Right atrium auricular region (tissue), 2 donors: ENCODE data around the gene RNF5. TPM values are rescaled to one million over a fixed set of nuclear protein-coding genes. Genes with fewer than 3 reads are reported as not detected.

ENCODE experiments used
- DNase-seq: peaks from one replicate; pipeline ENCODE4 v3.0.0-alpha.2; 2019; ENCODE audit warnings: low spot score
- H3K27ac ChIP-seq, 2 donors: fragments of 200-600 bp; sonication (generic); 1 replicate in 1 of 2; 2 replicates in 1 of 2; pipeline ENCODE4 v1.5.1; 2016 to 2019
- H3K27me3 ChIP-seq, 2 donors: fragments of 200-600 bp; sonication (generic); one replicate each; pipeline versions ENCODE4 v1.5.1 to v1.6.0; 2017 to 2019
- H3K36me3 ChIP-seq: fragments of 200-600 bp; sonication (generic); one replicate; pipeline ENCODE4 v1.5.1; 2016
- H3K4me1 ChIP-seq, 2 donors: fragments of 200-600 bp; sonication (generic); one replicate each; pipeline versions ENCODE4 v1.5.1 to v1.6.0; 2017 to 2019
- H3K4me3 ChIP-seq, 2 donors: fragments of 200-600 bp; sonication (generic); 1 replicate in 1 of 2; 2 replicates in 1 of 2; pipeline ENCODE4 v1.5.1; 2017 to 2019; ENCODE audit warnings: mild to moderate bottlenecking in 1 of 2, moderate library complexity in 1 of 2
- H3K9me3 ChIP-seq, 2 donors: fragments of 200-600 bp; sonication (generic); one replicate each; pipeline ENCODE4 v1.5.1; 2019
- total RNA-seq, 2 donors: library from RNA; depleted of rRNA; stranded (reverse); fragments of >200 nt; gene quantifications; one replicate each; pipeline ENCODE4 v1.1.0, GENCODE V29; 2016
- TF ChIP-seq, protein P1 (sequence below), 2 donors: fragments of 200-600 bp; sonication (generic); IDR thresholded peaks; one replicate each; pipeline ENCODE4 v1.5.1; 2019; ENCODE audit warnings: antibody characterized with exemption in 2 of 2

Gene RNF5
- total RNA-seq, 2 donors from 2014 or later, result 104 to 106 TPM

GRCh38 chr6:32188381-32189068 lies 10.3 kb downstream of the RNF5 start:
- Histone ChIP-seq H3K27me3 (no peaks in the 10 kb centered on the region), H3K27ac (peak overlapping the region; percentile 92 to 99), H3K9me3 (no peaks in the 10 kb centered on the region), H3K36me3 (peaks cover 19% of the 10 kb centered on the region), H3K4me1 (peaks cover 0 to 85% of the 10 kb centered on the region in 2 donors), H3K4me3 (peak overlapping the region; percentile 88 to 91)
- DNase-seq, result no peak
- TF ChIP-seq, protein P1, sequence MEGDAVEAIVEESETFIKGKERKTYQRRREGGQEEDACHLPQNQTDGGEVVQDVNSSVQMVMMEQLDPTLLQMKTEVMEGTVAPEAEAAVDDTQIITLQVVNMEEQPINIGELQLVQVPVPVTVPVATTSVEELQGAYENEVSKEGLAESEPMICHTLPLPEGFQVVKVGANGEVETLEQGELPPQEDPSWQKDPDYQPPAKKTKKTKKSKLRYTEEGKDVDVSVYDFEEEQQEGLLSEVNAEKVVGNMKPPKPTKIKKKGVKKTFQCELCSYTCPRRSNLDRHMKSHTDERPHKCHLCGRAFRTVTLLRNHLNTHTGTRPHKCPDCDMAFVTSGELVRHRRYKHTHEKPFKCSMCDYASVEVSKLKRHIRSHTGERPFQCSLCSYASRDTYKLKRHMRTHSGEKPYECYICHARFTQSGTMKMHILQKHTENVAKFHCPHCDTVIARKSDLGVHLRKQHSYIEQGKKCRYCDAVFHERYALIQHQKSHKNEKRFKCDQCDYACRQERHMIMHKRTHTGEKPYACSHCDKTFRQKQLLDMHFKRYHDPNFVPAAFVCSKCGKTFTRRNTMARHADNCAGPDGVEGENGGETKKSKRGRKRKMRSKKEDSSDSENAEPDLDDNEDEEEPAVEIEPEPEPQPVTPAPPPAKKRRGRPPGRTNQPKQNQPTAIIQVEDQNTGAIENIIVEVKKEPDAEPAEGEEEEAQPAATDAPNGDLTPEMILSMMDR (IDR thresholded peaks at IDR 0.05), result no peak

GRCh38 chr6:32189069-32189741 lies 11.0 kb downstream of the RNF5 start:
- peak overlapping the region; percentile 88 to 91 for H3K4me3 ChIP-seq
- peaks cover 19% of the 10 kb centered on the region for H3K36me3 ChIP-seq
- H3K27ac ChIP-seq, result peak overlapping the region; percentile 92 to 99
- no peaks in the 10 kb centered on the region for H3K27me3 ChIP-seq
- TF ChIP-seq, protein P1 (IDR thresholded peaks at IDR 0.05), result no peak
- no peak for DNase-seq
- no peaks in the 10 kb centered on the region for H3K9me3 ChIP-seq
- peaks cover 0 to 79% of the 10 kb centered on the region in 2 donors for H3K4me1 ChIP-seq

DNA sequence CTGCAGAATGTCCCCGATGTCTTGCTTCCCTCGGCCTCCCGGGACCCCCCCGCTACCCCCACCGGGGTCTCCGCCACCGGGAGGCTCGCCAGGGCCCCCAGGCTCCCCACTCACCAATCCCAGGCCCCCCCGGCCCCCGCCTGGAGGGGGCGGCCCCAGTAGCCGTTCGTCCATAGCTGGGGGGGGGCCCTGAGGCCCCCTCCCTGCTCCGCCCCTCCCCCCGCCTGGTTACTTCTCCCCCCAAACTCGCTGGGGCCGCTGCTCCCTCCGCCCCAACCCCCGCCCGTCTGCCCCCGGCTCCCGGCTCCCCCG lies 11.5 kb downstream of the RNF5 start:
- peak overlapping the region; percentile 92 to 99 for H3K27ac ChIP-seq
- peaks cover 0 to 78% of the 10 kb centered on the region in 2 donors for H3K4me1 ChIP-seq
- TF ChIP-seq, protein P1 (IDR thresholded peaks at IDR 0.05), result no peak
- H3K9me3 ChIP-seq, result no peaks in the 10 kb centered on the region
- DNase-seq, result no peak
- H3K4me3 ChIP-seq, result peak overlapping the region; percentile 88 to 91
- H3K36me3 ChIP-seq, result peaks cover 19% of the 10 kb centered on the region
- H3K27me3 ChIP-seq, result no peaks in the 10 kb centered on the region

DNA sequence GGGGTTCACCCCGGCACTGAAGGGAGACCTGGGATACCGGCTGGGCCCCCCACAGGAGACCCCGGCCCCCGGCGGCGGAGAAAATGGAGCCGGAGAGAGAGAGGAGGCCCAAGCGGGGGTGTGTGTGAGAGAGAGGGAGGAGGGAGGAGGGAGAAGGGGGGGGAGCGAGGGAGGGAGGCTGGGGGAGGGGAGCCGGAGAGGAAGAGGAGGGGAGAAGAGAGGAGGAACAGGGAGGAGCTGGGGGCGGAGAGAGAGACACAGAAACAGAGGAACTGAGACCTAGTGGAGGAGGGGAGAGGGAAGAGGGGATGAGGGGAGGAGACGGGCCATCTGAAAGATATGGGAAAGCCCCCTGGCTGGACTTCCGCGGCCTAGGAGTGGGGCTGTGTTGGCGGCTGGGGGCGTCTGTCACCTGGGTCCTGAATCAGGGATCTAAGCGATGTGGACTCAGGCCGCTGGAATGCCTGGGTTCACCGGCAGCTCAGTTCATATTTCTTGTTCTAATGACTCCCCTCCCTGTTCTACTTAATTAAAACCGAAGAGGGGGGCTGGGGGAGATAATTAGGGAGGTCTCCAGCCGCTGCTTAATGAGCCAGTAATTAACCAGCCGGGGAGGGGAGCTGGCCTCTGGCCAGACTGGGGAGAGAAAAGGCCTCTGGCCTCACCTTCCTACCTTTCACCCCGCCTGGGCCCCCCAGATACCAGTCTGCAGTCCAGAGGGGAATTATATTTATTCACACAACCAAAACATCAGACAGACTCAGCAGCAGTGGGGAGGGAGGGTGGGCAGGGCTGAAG lies 12.0 kb downstream of the RNF5 start, which contains the start of gene PBX2:
Gene PBX2 (minus strand): TSS at position 149 of the 798 bp plus-strand sequence. CDS start 287 bp downstream, outside the sequence.
- peak within 1 kb of the TSS; percentile 92 to 99 for H3K27ac ChIP-seq
- H3K9me3 ChIP-seq, result no peaks in the 10 kb centered on the region
- DNase-seq, result peak; percentile 91
- peak within 1 kb of the TSS; percentile 88 to 91 for H3K4me3 ChIP-seq
- peaks cover 3 to 84% of the 10 kb centered on the region in 2 donors for H3K4me1 ChIP-seq
- peaks cover 19% of the 10 kb centered on the region for H3K36me3 ChIP-seq
- H3K27me3 ChIP-seq, result no peaks in the 10 kb centered on the region
- TF ChIP-seq, protein P1 (IDR thresholded peaks at IDR 0.05), result no peak

- Histone ChIP-seq H3K27ac (peak overlapping the region; percentile 92 to 99), H3K27me3 (no peaks in the 10 kb centered on the region), H3K4me1 (peaks cover 4 to 80% of the 10 kb centered on the region in 2 donors), H3K4me3 (peak overlapping the region; percentile 88 to 91), H3K9me3 (no peaks in the 10 kb centered on the region), H3K36me3 (peaks cover 18% of the 10 kb centered on the region)
- TF ChIP-seq, protein P1 (IDR thresholded peaks at IDR 0.05), result no peak
- DNase-seq, result no peak
Measured at GRCh38 chr6:32190911-32191677, 12.9 kb downstream of the RNF5 start.
